Measurements from ENCODE around the gene DDHD1.
A peak's percentile ranks its signal among the peaks of the same experiment; 100 is the strongest.
"Not testable (repeated sequence)": the region's sequence is repeated elsewhere in the genome, so short reads cannot be mapped to it uniquely, and the experiment has no call there.

The DDHD1 gene

DNA sequence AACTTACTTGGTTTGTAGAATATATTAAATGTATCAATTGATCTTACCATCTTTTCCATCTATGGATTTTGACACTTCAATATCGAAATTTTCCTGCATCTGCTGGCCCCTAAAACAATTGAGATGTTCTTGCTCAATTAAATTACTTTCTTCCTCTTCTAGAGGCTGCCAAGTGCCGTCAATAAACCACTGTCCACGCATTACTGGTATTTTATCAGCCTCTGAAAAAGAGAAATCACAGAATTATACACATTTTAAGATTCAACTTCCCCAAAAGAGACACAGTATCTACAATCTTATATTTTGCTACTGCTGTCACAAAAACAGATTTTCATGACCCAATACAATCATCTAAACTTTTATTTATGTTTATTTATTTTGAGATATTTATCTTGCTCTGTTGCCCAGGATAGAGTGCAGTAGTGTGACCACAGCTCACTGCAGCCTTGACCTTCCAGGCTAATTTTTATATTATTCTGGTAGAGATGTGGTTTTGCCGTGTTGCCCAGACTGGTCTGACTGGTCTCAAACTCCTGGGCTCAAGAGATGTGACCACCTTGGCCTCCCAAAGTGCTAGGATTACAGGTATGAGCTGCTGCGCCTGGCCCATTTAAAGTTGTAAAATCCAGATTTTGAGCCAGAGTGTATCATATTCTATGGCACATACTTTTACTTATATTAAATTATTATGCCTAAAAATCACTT, 49.3 kb downstream of the DDHD1 start:
- TF ChIP-seq, protein P1, sequence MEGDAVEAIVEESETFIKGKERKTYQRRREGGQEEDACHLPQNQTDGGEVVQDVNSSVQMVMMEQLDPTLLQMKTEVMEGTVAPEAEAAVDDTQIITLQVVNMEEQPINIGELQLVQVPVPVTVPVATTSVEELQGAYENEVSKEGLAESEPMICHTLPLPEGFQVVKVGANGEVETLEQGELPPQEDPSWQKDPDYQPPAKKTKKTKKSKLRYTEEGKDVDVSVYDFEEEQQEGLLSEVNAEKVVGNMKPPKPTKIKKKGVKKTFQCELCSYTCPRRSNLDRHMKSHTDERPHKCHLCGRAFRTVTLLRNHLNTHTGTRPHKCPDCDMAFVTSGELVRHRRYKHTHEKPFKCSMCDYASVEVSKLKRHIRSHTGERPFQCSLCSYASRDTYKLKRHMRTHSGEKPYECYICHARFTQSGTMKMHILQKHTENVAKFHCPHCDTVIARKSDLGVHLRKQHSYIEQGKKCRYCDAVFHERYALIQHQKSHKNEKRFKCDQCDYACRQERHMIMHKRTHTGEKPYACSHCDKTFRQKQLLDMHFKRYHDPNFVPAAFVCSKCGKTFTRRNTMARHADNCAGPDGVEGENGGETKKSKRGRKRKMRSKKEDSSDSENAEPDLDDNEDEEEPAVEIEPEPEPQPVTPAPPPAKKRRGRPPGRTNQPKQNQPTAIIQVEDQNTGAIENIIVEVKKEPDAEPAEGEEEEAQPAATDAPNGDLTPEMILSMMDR (conservative IDR thresholded peaks at IDR 0.05; ENCODE audit: low read length), result no peak
- no peak for DNase-seq (ENCODE audit: low read depth)
- H3K4me3 ChIP-seq (ENCODE audit: low read length), result no peak overlapping the region

DNA sequence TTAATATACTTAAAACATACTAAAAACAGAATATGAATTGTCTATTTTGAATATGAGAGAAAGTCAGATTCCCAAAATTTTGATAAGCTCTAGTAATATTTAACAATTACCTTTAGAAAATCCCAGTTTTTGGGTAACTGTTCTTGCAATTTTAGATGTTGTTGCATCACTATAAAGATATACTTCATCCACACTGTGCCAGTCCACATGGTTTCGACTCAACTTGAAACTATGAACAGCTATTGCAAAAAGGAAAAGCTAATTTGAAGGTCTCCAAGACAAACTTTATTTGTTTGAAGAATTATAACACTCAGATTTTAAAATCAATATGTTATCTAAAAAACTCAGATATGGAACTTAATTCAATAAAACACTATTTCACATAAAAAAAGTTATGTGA, 59.9 kb downstream of the DDHD1 start:
- no peak overlapping the region for H3K4me3 ChIP-seq (ENCODE audit: low read length)
- peak; percentile 78 for DNase-seq (ENCODE audit: low read depth)
- TF ChIP-seq, protein P1 (conservative IDR thresholded peaks at IDR 0.05; ENCODE audit: low read length), result no peak

DNA sequence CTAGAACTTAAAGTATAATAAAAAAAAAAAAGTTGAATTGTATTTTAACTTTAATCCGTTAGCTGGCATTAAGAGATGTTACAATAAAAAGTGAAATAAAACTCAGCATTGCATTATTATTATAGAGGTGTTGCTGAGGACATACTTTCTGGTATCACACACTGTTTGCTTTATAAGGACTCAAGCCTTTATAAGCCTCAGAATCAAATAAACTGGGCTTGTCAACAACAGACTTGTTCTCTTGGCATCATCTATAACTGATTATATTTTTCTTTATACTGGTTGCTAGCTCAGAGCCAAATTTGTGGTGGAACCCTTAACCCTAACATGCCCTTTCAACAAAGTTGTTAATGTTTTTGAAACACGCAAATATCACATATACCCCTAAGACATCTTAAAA, 62.3 kb downstream of the DDHD1 start:
- DNase-seq (ENCODE audit: low read depth), result no peak
- TF ChIP-seq, protein P1 (conservative IDR thresholded peaks at IDR 0.05; ENCODE audit: low read length), result no peak

DNA sequence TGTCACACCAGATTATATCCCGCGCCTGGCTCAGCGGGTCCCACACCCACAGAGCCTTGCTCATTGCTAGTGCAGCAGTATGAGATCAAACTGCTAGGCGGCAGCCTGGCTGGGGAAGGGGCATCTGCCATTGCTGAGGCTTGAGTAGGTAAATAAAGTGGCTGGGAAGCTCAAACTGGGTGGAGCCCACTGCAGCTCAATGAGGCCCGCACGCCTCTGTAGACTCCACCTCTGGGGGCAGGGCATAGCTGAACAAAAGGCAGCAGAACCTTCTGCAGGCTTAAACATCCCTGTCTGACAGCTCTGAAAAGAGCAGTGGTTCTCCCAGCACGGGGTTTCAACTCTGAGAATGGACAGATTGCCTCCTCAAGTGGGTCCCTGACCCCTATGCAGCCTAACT, 68.2 kb downstream of the DDHD1 start:
- not testable (repeated sequence) for DNase-seq (ENCODE audit: low read depth); H3K4me3 ChIP-seq (ENCODE audit: low read length)

More for the DNA sequence above, 62.3 kb downstream of the DDHD1 start:
- H3K4me3 ChIP-seq (ENCODE audit: low read length), result no peak overlapping the region

DNA sequence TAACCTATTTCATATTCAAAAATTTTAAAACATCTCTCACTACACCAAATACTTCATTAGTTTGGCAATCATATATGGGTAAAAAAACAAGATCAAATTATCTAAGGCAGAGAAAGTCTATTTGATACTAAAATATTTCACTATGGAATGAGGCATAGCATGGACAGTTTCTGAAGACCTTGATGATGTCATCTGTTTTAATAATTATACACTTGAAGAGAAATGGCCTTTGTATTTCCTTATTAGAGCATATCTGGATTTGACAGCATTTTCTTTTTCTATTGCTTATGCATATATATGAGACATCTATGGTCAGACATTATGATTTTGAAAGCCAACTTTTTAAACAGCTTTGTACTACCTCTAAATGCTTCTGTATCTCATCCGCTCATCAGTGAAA, 88.6 kb downstream of the DDHD1 start:
- no peak for DNase-seq (ENCODE audit: low read depth)
- TF ChIP-seq, protein P1 (conservative IDR thresholded peaks at IDR 0.05; ENCODE audit: low read length), result no peak

DNA sequence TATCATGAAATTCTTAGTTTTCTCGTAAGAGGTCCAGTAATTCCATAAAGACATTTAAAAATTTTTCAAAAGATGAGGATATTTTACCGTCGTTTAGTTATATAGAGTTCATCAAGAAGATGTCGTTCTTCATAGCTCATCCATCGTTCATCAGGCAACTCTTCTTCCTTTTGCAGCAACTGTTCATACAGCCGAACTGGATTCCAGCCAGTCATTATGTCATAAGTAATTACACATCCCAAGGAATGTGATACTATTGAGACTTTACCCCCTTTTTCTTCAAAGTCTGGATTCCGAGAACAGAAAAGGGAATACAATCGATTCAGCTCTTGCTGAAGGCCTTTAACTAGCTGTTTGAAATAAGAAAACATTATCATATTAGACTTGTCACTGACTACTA, 90.3 kb downstream of the DDHD1 start:
- TF ChIP-seq, protein P1 (conservative IDR thresholded peaks at IDR 0.05; ENCODE audit: low read length), result no peak
- no peak overlapping the region for H3K4me3 ChIP-seq (ENCODE audit: low read length)
- DNase-seq (ENCODE audit: low read depth), result peak; percentile 48

More for the DNA sequence above, 88.6 kb downstream of the DDHD1 start:
- no peak overlapping the region for H3K4me3 ChIP-seq (ENCODE audit: low read length)

DNA sequence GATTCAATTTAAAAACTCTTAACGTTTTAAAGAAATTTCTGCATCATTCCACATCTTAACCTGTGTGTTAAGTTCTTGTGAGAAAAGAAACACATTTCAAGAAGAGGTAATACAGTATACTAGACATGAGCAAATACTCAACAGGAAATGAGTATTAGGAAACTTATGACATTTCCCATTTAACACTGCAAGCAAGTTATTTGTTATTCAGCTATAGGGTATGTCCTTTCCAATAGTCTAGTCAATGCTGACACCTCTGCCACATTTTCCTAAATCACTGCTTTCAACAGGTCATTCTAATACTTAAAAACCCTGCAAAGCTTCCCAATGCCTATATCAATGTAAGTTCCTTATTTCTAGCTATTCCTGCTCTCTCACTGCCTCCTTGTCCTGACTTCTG, 93.1 kb downstream of the DDHD1 start:
- TF ChIP-seq, protein P1 (conservative IDR thresholded peaks at IDR 0.05; ENCODE audit: low read length), result no peak
- no peak for DNase-seq (ENCODE audit: low read depth)
- no peak overlapping the region for H3K4me3 ChIP-seq (ENCODE audit: low read length)
